ENCODE data around the gene RIPOR3. TPM values are rescaled to one million over a fixed set of nuclear protein-coding genes. Genes with fewer than 3 reads are reported as not detected.
"Not testable (repeated sequence)": the region's sequence is repeated elsewhere in the genome, so short reads cannot be mapped to it uniquely, and the experiment has no call there.

RIPOR3 gene
- total RNA-seq, 4 donors from 2014 or later = 1.3 to 9.7 (median 3.3) TPM

GRCh38 chr20:50602432-50603088 lies 88.8 kb downstream of the RIPOR3 start:
- no peaks in the 10 kb centered on the region for H3K9me3 ChIP-seq
- no peak for DNase-seq
- intact Hi-C loops (cut with DNase I) = no loop called here
- 74 to 85% methylated on average over 4 to 6 of the region's 15 CpGs for WGBS, 2 donors
- no peaks in the 10 kb centered on the region for H3K4me1 ChIP-seq
- H3K27ac ChIP-seq = no peak overlapping the region
- H3K27me3 ChIP-seq = peaks cover 0 to 31% (median 0%) of the 10 kb centered on the region in 4 donors
- H3K36me3 ChIP-seq = peaks cover 0 to 1% (median 0%) of the 10 kb centered on the region in 3 donors
- no peak overlapping the region for H3K4me3 ChIP-seq
- TF ChIP-seq POLR2A (IDR thresholded peaks at IDR 0.05) (no peak), CTCF (IDR thresholded peaks at IDR 0.05) (no peak)

GRCh38 chr20:50601511-50602431 lies 89.6 kb downstream of the RIPOR3 start:
- DNase-seq = no peak
- TF ChIP-seq CTCF (IDR thresholded peaks at IDR 0.05) = no peak
- TF ChIP-seq POLR2A (IDR thresholded peaks at IDR 0.05) = no peak
- Histone ChIP-seq H3K9me3 (no peaks in the 10 kb centered on the region), H3K27me3 (peaks cover 0 to 39% (median 0%) of the 10 kb centered on the region in 4 donors), H3K4me3 (no peak overlapping the region), H3K36me3 (no peaks in the 10 kb centered on the region), H3K27ac (no peak overlapping the region), H3K4me1 (no peaks in the 10 kb centered on the region)
- WGBS, 2 donors = 45 to 60% methylated on average over 5 to 7 of the region's 33 CpGs
- intact Hi-C loops (cut with DNase I) = no loop called here

GRCh38 chr20:50600281-50600895 lies 91.0 kb downstream of the RIPOR3 start:
- 66 to 67% methylated on average over 12 of the region's 12 CpGs for WGBS, 2 donors
- TF ChIP-seq POLR2A (IDR thresholded peaks at IDR 0.05) (no peak), CTCF (IDR thresholded peaks at IDR 0.05) (no peak)
- intact Hi-C loops (cut with DNase I) = no loop called here
- no peak for DNase-seq
- Histone ChIP-seq H3K4me1 (peaks cover 0 to 13% (median 5%) of the 10 kb centered on the region in 3 donors), H3K36me3 (no peaks in the 10 kb centered on the region), H3K4me3 (no peak overlapping the region), H3K27ac (no peak overlapping the region), H3K9me3 (no peaks in the 10 kb centered on the region), H3K27me3 (peaks cover 0 to 53% (median 0%) of the 10 kb centered on the region in 4 donors)

- H3K9me3 ChIP-seq; H3K4me3 ChIP-seq; H3K27ac ChIP-seq; H3K36me3 ChIP-seq; intact Hi-C loops (cut with DNase I); DNase-seq: not testable (repeated sequence)
- H3K27me3 ChIP-seq = peaks cover 0 to 66% (median 0%) of the 10 kb centered on the region in 4 donors
- WGBS, 2 donors = 89 to 93% methylated on average over 5 of the region's 5 CpGs
- H3K4me1 ChIP-seq = peaks cover 0 to 16% (median 5%) of the 10 kb centered on the region in 3 donors
Observed at GRCh38 chr20:50598768-50599167, 92.6 kb downstream of the RIPOR3 start.

GRCh38 chr20:50598074-50598473 lies 93.3 kb downstream of the RIPOR3 start:
- H3K4me3 ChIP-seq = no peak overlapping the region
- peaks cover 0 to 17% (median 5%) of the 10 kb centered on the region in 3 donors for H3K4me1 ChIP-seq
- DNase-seq = no peak
- no peak overlapping the region for H3K27ac ChIP-seq
- TF ChIP-seq POLR2A (IDR thresholded peaks at IDR 0.05) (no peak), CTCF (IDR thresholded peaks at IDR 0.05) (no peak)
- WGBS, 2 donors = 86 to 94% methylated on average over 5 of the region's 7 CpGs
- H3K27me3 ChIP-seq = peaks cover 0 to 66% (median 0%) of the 10 kb centered on the region in 4 donors
- H3K36me3 ChIP-seq = no peaks in the 10 kb centered on the region
- no peaks in the 10 kb centered on the region for H3K9me3 ChIP-seq
- intact Hi-C loops (cut with DNase I) = no loop called here
